Neural cell (in vitro differentiated cells): ENCODE measurements around the gene CCNY. TPM values are rescaled to one million over a fixed set of nuclear protein-coding genes. Genes with fewer than 3 reads are reported as not detected.

ENCODE experiments used
- H2AFZ ChIP-seq: fragments of 200-600, 300-800 bp; sonication (generic), shearing (Covaris generic); 2 replicates; pipeline ENCODE4 v1.6.0; 2014; ENCODE audit warnings: low read depth, mild to moderate bottlenecking, antibody characterized with exemption, low read length, moderate library complexity
- H3F3A ChIP-seq: fragments of 200-600 bp; shearing (Covaris generic); 2 replicates; pipeline ENCODE4 v1.6.1; 2016; ENCODE audit warnings: mild to moderate bottlenecking, moderate library complexity, mixed read lengths, antibody characterized with exemption, low read length; ENCODE audit not compliant: insufficient read depth, poor library complexity, severe bottlenecking
- H3K27ac ChIP-seq: fragments of 200-600, 300-800 bp; sonication (generic), shearing (Covaris generic); 2 replicates; pipeline ENCODE4 v1.5.1; 2014; ENCODE audit warnings: mild to moderate bottlenecking, low read length, moderate library complexity
- H3K27me3 ChIP-seq: fragments of 300-800, 200-600 bp; sonication (generic), shearing (Covaris generic); 2 replicates; pipeline ENCODE4 v1.6.0; 2014; ENCODE audit warnings: mild to moderate bottlenecking, low read depth, low read length, moderate library complexity; ENCODE audit not compliant: insufficient read depth
- H3K36me3 ChIP-seq: fragments of 300-800, 200-600 bp; sonication (generic), shearing (Covaris generic); 2 replicates; pipeline ENCODE4 v1.5.1; 2014; ENCODE audit warnings: mild to moderate bottlenecking, antibody characterized with exemption, low read length, moderate library complexity; ENCODE audit not compliant: insufficient read depth
- H3K4me2 ChIP-seq: fragments of 300-800, 200-600 bp; sonication (generic), shearing (Covaris generic); 2 replicates; pipeline ENCODE4 v1.6.0; 2014; ENCODE audit warnings: mild to moderate bottlenecking, low read length
- H3K4me3 ChIP-seq: fragments of 300-800, 200-600 bp; sonication (generic), shearing (Covaris generic); 2 replicates; pipeline ENCODE4 v1.5.1; 2014; ENCODE audit warnings: mild to moderate bottlenecking, low read length, moderate library complexity
- H3K79me2 ChIP-seq: fragments of 200-600 bp; shearing (Covaris generic); replicated peaks from 2 replicates; pipeline ENCODE4 v1.6.0; 2014; ENCODE audit warnings: mild to moderate bottlenecking, low read length, moderate library complexity; ENCODE audit not compliant: insufficient read depth
- H3K9ac ChIP-seq: fragments of 300-800, 200-600 bp; sonication (generic), shearing (Covaris generic); 2 replicates; pipeline ENCODE4 v1.6.1; 2016; ENCODE audit warnings: mild to moderate bottlenecking, low read length, mixed read lengths
- H3K9me2 ChIP-seq: fragments of 200-600 bp; shearing (Covaris generic); 2 replicates; pipeline ENCODE4 v1.6.1; 2016; ENCODE audit warnings: mild to moderate bottlenecking, low read length, mixed read lengths; ENCODE audit not compliant: insufficient read depth
- H3K9me3 ChIP-seq: fragments of 200-600, 300-800 bp; sonication (generic), shearing (Covaris generic); 2 replicates; pipeline ENCODE4 v1.6.1; 2016; ENCODE audit warnings: mild to moderate bottlenecking, mixed run types, low read length, moderate library complexity, mixed read lengths
- H4K20me1 ChIP-seq: fragments of 200-600 bp; shearing (Covaris generic); 2 replicates; pipeline ENCODE4 v1.6.1; 2016; ENCODE audit warnings: mild to moderate bottlenecking, mixed run types; ENCODE audit not compliant: insufficient read depth
- EP300 ChIP-seq: fragments of 450-650 bp; conservative IDR thresholded peaks from 2 replicates; pipeline ENCODE4 v1.6.1; 2014; ENCODE audit warnings: antibody characterized with exemption, mild to moderate bottlenecking, moderate library complexity; ENCODE audit not compliant: poor library complexity, severe bottlenecking
- EZH2 ChIP-seq: fragments of 200-600, 300-800 bp; shearing (Covaris generic), sonication (generic); IDR thresholded peaks from 2 replicates; pipeline ENCODE4 v1.6.1; 2014; ENCODE audit warnings: antibody characterized with exemption, low read length, borderline replicate concordance, mild to moderate bottlenecking; ENCODE audit not compliant: insufficient read depth, poor library complexity, severe bottlenecking
- MXI1 ChIP-seq: fragments of 450-650 bp; conservative IDR thresholded peaks from 2 replicates; pipeline ENCODE4 v1.6.1; 2014; ENCODE audit warnings: antibody characterized with exemption, mild to moderate bottlenecking; ENCODE audit not compliant: poor library complexity, severe bottlenecking
- POLR2AphosphoS5 ChIP-seq: IDR thresholded peaks from 2 replicates; pipeline ENCODE4 v1.6.1; 2012
- RAD21 ChIP-seq: fragments of 450-650 bp; conservative IDR thresholded peaks from 2 replicates; pipeline ENCODE4 v1.6.1; 2014; ENCODE audit warnings: antibody characterized with exemption, mild to moderate bottlenecking, moderate library complexity
- SMC3 ChIP-seq: fragments of 450-650 bp; conservative IDR thresholded peaks from 2 replicates; pipeline ENCODE4 v1.6.1; 2014; ENCODE audit warnings: antibody characterized with exemption, mild to moderate bottlenecking, moderate library complexity; ENCODE audit not compliant: poor library complexity
- TAF1 ChIP-seq: IDR thresholded peaks from 2 replicates; pipeline ENCODE4 v1.6.1; 2012; ENCODE audit warnings: low read depth
- polyA plus RNA-seq: library from polyadenylated mRNA; depleted of rRNA; stranded (reverse); fragments of >200 nt; gene quantifications from 2 replicates; pipeline ENCODE4 v1.2.3, GENCODE V29; 2014
- TF ChIP-seq, protein P1 (sequence below): IDR thresholded peaks from 2 replicates; pipeline ENCODE4 v1.6.1; 2012; ENCODE audit warnings: borderline replicate concordance
- TF ChIP-seq, protein P2 (sequence below): fragments of 450-650 bp; IDR thresholded peaks from 2 replicates; pipeline ENCODE4 v1.5.1; 2014; ENCODE audit warnings: antibody characterized with exemption, mild to moderate bottlenecking, moderate library complexity; ENCODE audit not compliant: poor library complexity, severe bottlenecking

CCNY gene
- polyA plus RNA-seq, 1 donor from 2014 or later = 36.4 TPM

GRCh38 chr10:35462491-35462934 lies 126.2 kb downstream of the CCNY start:
- Histone ChIP-seq H3K9me2 (no peaks in the 10 kb centered on the region), H3F3A (no peaks in the 10 kb centered on the region), H3K36me3 (no peaks in the 10 kb centered on the region), H2AFZ (no peak overlapping the region), H3K79me2 (peaks cover 21% of the 10 kb centered on the region), H3K4me3 (no peak overlapping the region), H3K9me3 (no peaks in the 10 kb centered on the region), H4K20me1 (no peaks in the 10 kb centered on the region), H3K27me3 (no peaks in the 10 kb centered on the region), H3K27ac (no peak overlapping the region), H3K9ac (no peak overlapping the region), H3K4me2 (no peak overlapping the region)
- TF ChIP-seq TAF1 (no peak), EP300 (no peak), MXI1 (no peak), EZH2 (no peak), POLR2AphosphoS5 (no peak), SMC3 (no peak), RAD21 (no peak)
- TF ChIP-seq, protein P1, sequence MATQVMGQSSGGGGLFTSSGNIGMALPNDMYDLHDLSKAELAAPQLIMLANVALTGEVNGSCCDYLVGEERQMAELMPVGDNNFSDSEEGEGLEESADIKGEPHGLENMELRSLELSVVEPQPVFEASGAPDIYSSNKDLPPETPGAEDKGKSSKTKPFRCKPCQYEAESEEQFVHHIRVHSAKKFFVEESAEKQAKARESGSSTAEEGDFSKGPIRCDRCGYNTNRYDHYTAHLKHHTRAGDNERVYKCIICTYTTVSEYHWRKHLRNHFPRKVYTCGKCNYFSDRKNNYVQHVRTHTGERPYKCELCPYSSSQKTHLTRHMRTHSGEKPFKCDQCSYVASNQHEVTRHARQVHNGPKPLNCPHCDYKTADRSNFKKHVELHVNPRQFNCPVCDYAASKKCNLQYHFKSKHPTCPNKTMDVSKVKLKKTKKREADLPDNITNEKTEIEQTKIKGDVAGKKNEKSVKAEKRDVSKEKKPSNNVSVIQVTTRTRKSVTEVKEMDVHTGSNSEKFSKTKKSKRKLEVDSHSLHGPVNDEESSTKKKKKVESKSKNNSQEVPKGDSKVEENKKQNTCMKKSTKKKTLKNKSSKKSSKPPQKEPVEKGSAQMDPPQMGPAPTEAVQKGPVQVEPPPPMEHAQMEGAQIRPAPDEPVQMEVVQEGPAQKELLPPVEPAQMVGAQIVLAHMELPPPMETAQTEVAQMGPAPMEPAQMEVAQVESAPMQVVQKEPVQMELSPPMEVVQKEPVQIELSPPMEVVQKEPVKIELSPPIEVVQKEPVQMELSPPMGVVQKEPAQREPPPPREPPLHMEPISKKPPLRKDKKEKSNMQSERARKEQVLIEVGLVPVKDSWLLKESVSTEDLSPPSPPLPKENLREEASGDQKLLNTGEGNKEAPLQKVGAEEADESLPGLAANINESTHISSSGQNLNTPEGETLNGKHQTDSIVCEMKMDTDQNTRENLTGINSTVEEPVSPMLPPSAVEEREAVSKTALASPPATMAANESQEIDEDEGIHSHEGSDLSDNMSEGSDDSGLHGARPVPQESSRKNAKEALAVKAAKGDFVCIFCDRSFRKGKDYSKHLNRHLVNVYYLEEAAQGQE = no peak
- TF ChIP-seq, protein P2, sequence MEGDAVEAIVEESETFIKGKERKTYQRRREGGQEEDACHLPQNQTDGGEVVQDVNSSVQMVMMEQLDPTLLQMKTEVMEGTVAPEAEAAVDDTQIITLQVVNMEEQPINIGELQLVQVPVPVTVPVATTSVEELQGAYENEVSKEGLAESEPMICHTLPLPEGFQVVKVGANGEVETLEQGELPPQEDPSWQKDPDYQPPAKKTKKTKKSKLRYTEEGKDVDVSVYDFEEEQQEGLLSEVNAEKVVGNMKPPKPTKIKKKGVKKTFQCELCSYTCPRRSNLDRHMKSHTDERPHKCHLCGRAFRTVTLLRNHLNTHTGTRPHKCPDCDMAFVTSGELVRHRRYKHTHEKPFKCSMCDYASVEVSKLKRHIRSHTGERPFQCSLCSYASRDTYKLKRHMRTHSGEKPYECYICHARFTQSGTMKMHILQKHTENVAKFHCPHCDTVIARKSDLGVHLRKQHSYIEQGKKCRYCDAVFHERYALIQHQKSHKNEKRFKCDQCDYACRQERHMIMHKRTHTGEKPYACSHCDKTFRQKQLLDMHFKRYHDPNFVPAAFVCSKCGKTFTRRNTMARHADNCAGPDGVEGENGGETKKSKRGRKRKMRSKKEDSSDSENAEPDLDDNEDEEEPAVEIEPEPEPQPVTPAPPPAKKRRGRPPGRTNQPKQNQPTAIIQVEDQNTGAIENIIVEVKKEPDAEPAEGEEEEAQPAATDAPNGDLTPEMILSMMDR = no peak

- Histone ChIP-seq H4K20me1 (no peaks in the 10 kb centered on the region), H3K27ac (no peak overlapping the region), H3F3A (no peaks in the 10 kb centered on the region), H3K9me2 (no peaks in the 10 kb centered on the region), H3K27me3 (no peaks in the 10 kb centered on the region), H3K4me2 (no peak overlapping the region), H3K9me3 (no peaks in the 10 kb centered on the region), H3K4me3 (no peak overlapping the region), H2AFZ (no peak overlapping the region), H3K36me3 (no peaks in the 10 kb centered on the region), H3K79me2 (peaks cover 23% of the 10 kb centered on the region), H3K9ac (no peak overlapping the region)
- TF ChIP-seq POLR2AphosphoS5 = no peak
- TF ChIP-seq MXI1 = no peak
- TF ChIP-seq RAD21 = no peak
- no peak for TF ChIP-seq TAF1
- TF ChIP-seq EP300 = no peak
- TF ChIP-seq, protein P2 = no peak
- no peak for TF ChIP-seq SMC3
Measured at GRCh38 chr10:35463105-35463867, 127.0 kb downstream of the CCNY start.
